Hepatic stellate cell (primary cell): ENCODE measurements around the gene ALKBH4.
"Not testable (repeated sequence)": the region's sequence is repeated elsewhere in the genome, so short reads cannot be mapped to it uniquely, and the experiment has no call there.

Experiments used
- DNase-seq: peaks from one replicate; pipeline ENCODE4 v3.0.0; 2011; ENCODE audit warnings: low spot score

The ALKBH4 gene

GRCh38 chr7:102426268-102427018 is 38.2 kb downstream of the ALKBH4 start:
- DNase-seq, result no peak

GRCh38 chr7:102425639-102426267 is 38.9 kb downstream of the ALKBH4 start:
- DNase-seq, result no peak

- DNase-seq, result no peak
Observed at GRCh38 chr7:102424787-102425218, 39.9 kb downstream of the ALKBH4 start.

- no peak for DNase-seq
Observed at GRCh38 chr7:102424129-102424551, 40.5 kb downstream of the ALKBH4 start.

GRCh38 chr7:102421706-102422240 is 42.9 kb downstream of the ALKBH4 start:
- no peak for DNase-seq

- no peak for DNase-seq
Observed at GRCh38 chr7:102418592-102418991, 46.1 kb downstream of the ALKBH4 start.

DNA sequence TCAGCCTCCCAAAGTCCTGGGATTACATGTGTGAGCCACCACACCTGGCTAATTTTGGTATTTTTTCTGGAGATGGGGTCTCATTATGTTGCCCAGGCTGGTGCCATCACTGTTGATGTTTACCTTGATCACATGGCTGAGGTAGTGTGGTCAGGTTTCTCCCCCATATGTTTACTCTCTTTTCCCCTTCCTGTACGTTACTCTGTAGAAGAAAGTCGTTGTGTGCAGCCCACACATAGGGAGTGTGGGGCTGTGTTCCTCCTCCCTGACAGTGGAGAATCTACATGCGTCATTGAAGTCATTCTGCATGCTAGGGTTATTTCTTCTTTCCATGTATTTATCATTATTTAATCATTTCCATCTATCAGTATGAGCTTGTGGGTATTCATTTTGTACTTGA is 47.6 kb downstream of the ALKBH4 start:
- DNase-seq, result no peak

GRCh38 chr7:102416406-102416805 is 48.3 kb downstream of the ALKBH4 start:
- no peak for DNase-seq

GRCh38 chr7:102415685-102416225 is 48.9 kb downstream of the ALKBH4 start:
- DNase-seq, result no peak

- no peak for DNase-seq
Observed at GRCh38 chr7:102413611-102414010, 51.1 kb downstream of the ALKBH4 start.

- no peak for DNase-seq
Observed at GRCh38 chr7:102413091-102413490, 51.6 kb downstream of the ALKBH4 start.

DNA sequence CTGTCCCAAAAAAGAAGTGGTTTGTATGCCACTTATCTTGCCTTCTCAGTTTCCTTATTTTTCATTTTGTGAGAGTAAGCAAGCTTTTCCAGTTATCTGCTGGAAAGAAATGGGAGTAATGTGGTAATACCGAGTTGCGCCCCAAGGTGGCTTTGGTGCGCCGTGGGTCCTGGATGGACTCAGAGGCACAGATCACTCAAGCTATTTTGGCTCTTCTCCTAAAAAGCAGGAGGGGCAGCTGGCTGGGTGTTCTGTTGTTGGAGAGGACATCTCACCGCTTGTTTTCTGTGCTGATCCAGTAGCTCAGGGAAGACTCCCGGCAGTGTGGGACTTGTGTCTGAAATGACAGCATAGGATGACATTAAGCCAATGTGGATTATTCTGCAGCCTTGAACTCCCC is 52.1 kb downstream of the ALKBH4 start:
- peak; percentile 54 for DNase-seq

DNA sequence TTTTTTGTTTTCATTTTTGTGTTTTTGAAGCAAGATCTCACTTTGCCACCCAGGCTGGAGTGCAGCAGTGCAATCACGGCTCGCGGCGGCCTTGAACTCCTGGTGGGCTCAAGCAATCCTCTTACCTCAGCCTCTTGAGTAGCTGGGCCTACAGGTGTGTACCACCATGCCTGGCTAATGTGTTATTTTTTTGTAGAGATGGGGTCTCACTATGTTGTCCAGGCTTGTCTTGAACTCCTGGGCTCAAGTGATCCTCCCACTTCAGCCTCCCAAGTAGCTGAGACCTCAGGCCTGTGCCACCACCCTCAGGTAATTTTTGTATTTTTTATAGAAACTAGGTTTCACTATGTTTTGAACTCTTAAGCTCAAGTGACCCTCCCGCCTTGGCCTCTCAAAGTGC is 53.7 kb downstream of the ALKBH4 start:
- no peak for DNase-seq

DNA sequence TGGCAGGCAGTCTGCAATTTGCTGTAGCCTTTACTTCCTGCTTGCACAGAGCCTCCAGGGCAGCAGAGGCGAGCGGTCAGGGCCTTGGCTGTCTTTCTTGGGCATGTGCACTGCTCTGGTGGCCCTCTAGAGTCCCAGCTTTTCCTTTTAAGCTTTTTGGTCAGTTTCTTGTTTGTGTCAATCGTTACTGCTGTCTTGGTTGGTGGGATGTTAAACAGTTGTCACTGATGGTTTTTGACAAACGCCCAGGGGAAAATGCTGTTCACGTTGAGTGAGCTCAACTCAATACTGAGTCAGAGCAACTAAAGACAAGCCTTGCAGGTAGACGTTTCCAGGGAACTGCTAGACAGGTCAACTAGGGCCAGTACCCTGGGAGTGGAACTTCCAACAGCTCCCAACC is 54.5 kb downstream of the ALKBH4 start:
- DNase-seq, result no peak

- DNase-seq, result no peak
Observed at GRCh38 chr7:102409340-102409739, 55.3 kb downstream of the ALKBH4 start.

DNA sequence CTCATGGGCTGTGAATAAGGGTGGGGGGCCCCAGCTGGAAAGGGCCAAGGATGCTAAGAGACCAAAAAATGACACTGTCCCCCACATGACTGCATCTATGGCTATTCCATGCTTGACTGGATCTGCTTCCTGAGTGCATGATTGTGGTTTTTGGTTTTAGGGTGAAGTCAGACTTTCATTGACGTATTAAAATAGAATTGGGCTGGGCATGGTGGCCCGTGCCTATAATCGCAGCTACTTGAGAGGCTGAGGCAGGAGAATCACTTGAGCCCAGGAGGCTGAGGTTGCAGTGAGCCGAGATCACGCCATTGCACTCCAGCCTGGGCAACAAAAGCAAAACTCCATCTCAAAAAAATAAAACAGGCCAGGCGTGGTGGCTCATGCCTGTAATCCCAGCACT is 56.1 kb downstream of the ALKBH4 start:
- DNase-seq, result not testable (repeated sequence)

- DNase-seq, result no peak
Observed at GRCh38 chr7:102407910-102408309, 56.8 kb downstream of the ALKBH4 start.
